Panc1 (cell line): ENCODE data around the gene PBX2.

Experiments used
- CTCF ChIP-seq: fragments of 450-650 bp; IDR thresholded peaks from 2 replicates; pipeline ENCODE4 v1.5.1; 2017; ENCODE audit warnings: mild to moderate bottlenecking
- SIN3A ChIP-seq: IDR thresholded peaks from 2 replicates; pipeline ENCODE4 v1.6.1; 2012; ENCODE audit warnings: low read depth, mild to moderate bottlenecking, low read length, moderate library complexity, borderline replicate concordance; ENCODE audit not compliant: insufficient read depth

DNA sequence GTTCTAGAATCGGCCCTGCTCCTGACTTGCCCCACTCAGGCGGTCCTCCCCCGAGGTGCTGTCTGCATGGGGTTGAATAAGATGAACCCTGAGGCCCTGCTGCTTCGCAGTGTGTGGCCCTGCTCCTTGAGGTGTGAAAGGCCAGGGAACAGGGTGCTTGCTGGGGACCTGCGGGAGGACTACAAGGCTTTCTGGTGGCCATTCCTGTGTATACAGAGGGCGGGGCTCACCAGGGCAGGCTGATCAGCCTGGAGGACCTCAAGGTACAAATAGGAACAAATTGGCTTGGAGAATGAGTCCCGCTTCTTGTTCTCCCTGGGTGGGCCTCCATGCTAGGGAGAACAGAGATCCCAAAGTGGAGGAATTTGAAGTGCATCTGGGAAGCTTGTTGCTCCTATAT, 28.2 kb upstream of the PBX2 start:
- TF ChIP-seq CTCF (no peak), SIN3A (no peak)
